ENCODE data around the gene ALDH1L2.

ALDH1L2 gene

DNA sequence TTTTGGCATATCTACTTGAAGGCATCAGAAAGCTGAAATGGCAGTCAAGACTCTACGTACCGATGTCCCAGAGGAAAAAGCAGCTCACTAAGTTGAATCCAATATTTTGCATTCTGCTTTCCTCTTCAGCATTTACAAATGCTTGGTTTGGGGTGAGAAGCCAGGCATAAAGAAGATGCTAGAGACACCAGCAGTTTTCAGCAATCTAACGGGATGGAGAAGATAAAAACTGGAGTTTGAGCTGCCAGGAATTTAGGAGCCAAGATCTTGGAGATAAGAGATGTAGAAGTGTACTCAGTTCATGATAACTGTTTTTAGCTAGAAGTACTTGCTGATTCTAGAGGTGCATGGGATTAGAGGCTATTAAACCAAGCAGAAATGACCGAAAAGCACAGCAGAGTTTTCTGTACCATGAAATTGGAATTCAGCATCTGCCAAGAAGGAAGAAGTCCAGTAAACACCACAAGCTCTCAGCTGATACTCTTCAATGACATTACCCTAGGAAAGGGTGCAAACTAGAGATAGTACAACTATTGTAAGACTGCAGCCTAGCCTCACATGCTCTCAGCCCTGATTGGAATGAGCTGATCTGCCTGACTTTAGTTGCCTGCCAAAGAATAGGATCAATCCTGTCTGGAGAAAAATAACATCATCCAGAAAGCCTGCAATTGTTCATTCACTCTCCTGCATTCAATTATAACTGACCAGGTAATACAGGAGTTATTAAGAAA is 7.4 kb upstream of the ALDH1L2 start:
- H2AFZ ChIP-seq (ENCODE audit: low read length): no peak overlapping the region
- H3K4me1 ChIP-seq (ENCODE audit: insufficient read depth, low read length, severe bottlenecking): no peaks in the 10 kb centered on the region
- H3K27ac ChIP-seq (ENCODE audit: low read depth, low read length, poor library complexity, severe bottlenecking): no peak overlapping the region
- no peaks in the 10 kb centered on the region for H3K36me3 ChIP-seq (ENCODE audit: insufficient read depth, low read length)
- H3F3A ChIP-seq (ENCODE audit: insufficient read depth, low read length): no peaks in the 10 kb centered on the region
- H3K9me3 ChIP-seq (ENCODE audit: low read length): no peaks in the 10 kb centered on the region
- TF ChIP-seq, protein P1, sequence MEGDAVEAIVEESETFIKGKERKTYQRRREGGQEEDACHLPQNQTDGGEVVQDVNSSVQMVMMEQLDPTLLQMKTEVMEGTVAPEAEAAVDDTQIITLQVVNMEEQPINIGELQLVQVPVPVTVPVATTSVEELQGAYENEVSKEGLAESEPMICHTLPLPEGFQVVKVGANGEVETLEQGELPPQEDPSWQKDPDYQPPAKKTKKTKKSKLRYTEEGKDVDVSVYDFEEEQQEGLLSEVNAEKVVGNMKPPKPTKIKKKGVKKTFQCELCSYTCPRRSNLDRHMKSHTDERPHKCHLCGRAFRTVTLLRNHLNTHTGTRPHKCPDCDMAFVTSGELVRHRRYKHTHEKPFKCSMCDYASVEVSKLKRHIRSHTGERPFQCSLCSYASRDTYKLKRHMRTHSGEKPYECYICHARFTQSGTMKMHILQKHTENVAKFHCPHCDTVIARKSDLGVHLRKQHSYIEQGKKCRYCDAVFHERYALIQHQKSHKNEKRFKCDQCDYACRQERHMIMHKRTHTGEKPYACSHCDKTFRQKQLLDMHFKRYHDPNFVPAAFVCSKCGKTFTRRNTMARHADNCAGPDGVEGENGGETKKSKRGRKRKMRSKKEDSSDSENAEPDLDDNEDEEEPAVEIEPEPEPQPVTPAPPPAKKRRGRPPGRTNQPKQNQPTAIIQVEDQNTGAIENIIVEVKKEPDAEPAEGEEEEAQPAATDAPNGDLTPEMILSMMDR (IDR thresholded peaks at IDR 0.05; ENCODE audit: low read length): no peak
- no peak for TF ChIP-seq EZH2 (IDR thresholded peaks at IDR 0.05; ENCODE audit: borderline replicate concordance, low read length)
- no peak overlapping the region for H3K4me2 ChIP-seq (ENCODE audit: low read length)
- H3K4me3 ChIP-seq (ENCODE audit: low read depth, low read length, poor library complexity, severe bottlenecking): no peak overlapping the region
- no peak overlapping the region for H3K9ac ChIP-seq (ENCODE audit: low read length)
- H3K9me2 ChIP-seq (ENCODE audit: low read depth, low read length): no peaks in the 10 kb centered on the region
- no peaks in the 10 kb centered on the region for H4K20me1 ChIP-seq (ENCODE audit: insufficient read depth, low read length)
- no peaks in the 10 kb centered on the region for H3K27me3 ChIP-seq (ENCODE audit: insufficient read depth, low read length)
- no peaks in the 10 kb centered on the region for H3K79me2 ChIP-seq (ENCODE audit: insufficient read depth, low read length)

DNA sequence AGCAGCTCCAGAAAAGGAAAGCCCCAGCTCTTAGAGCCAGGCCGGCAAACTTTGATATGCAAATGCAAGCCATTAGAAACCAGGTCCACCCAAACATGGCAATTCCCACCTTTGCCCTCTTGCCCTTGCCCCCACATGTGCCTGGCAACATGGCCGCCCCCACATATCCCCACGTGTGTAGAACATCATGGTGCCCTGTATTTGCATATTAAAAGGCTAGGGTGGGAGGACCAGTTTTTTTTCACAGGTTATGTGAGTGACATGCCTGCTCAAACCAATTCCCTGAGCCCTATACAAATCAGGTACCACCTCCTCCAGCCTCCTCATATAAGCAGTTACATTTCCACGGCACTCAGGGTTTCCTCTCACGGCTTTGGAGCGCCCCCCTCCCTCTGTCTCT is 6.1 kb upstream of the ALDH1L2 start:
- Histone ChIP-seq H3K4me3 (ENCODE audit: low read depth, low read length, poor library complexity, severe bottlenecking) (no peak overlapping the region), H3K27me3 (ENCODE audit: insufficient read depth, low read length) (no peaks in the 10 kb centered on the region), H3K9me2 (ENCODE audit: low read depth, low read length) (no peaks in the 10 kb centered on the region), H3K27ac (ENCODE audit: low read depth, low read length, poor library complexity, severe bottlenecking) (no peak overlapping the region), H3K4me2 (ENCODE audit: low read length) (no peak overlapping the region), H3K36me3 (ENCODE audit: insufficient read depth, low read length) (no peaks in the 10 kb centered on the region), H3K9me3 (ENCODE audit: low read length) (no peaks in the 10 kb centered on the region), H2AFZ (ENCODE audit: low read length) (no peak overlapping the region), H3K79me2 (ENCODE audit: insufficient read depth, low read length) (no peaks in the 10 kb centered on the region), H3F3A (ENCODE audit: insufficient read depth, low read length) (no peaks in the 10 kb centered on the region), H3K9ac (ENCODE audit: low read length) (no peak overlapping the region), H3K4me1 (ENCODE audit: insufficient read depth, low read length, severe bottlenecking) (no peaks in the 10 kb centered on the region), H4K20me1 (ENCODE audit: insufficient read depth, low read length) (no peaks in the 10 kb centered on the region)
- TF ChIP-seq, protein P1 (IDR thresholded peaks at IDR 0.05; ENCODE audit: low read length): no peak
- no peak for TF ChIP-seq EZH2 (IDR thresholded peaks at IDR 0.05; ENCODE audit: borderline replicate concordance, low read length)

DNA sequence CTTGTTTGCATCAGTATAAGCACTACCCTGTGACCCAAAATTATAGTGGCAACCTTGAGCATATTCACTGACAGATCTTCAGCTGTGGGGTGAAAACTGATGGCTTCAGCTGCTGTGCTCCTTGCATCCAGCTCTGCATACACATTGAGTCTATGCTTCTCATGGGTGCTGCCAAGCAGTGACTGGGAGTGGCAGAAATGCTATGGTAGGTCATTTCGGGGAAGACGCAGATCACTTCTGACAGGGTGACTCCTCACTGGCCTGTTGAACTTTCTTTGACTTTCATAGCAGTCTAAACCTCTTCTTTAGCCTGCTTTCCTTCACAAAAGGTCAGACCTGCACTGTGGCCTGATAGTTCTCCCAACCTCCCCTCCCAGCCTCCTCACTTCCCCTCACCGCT is 5.6 kb upstream of the ALDH1L2 start:
- Histone ChIP-seq H3K9me2 (ENCODE audit: low read depth, low read length) (no peaks in the 10 kb centered on the region), H3F3A (ENCODE audit: insufficient read depth, low read length) (no peaks in the 10 kb centered on the region), H3K4me2 (ENCODE audit: low read length) (no peak overlapping the region), H3K27ac (ENCODE audit: low read depth, low read length, poor library complexity, severe bottlenecking) (no peak overlapping the region), H3K27me3 (ENCODE audit: insufficient read depth, low read length) (no peaks in the 10 kb centered on the region), H2AFZ (ENCODE audit: low read length) (no peak overlapping the region), H3K79me2 (ENCODE audit: insufficient read depth, low read length) (no peaks in the 10 kb centered on the region), H3K4me1 (ENCODE audit: insufficient read depth, low read length, severe bottlenecking) (no peaks in the 10 kb centered on the region), H3K4me3 (ENCODE audit: low read depth, low read length, poor library complexity, severe bottlenecking) (no peak overlapping the region), H4K20me1 (ENCODE audit: insufficient read depth, low read length) (no peaks in the 10 kb centered on the region), H3K9me3 (ENCODE audit: low read length) (no peaks in the 10 kb centered on the region), H3K36me3 (ENCODE audit: insufficient read depth, low read length) (no peaks in the 10 kb centered on the region), H3K9ac (ENCODE audit: low read length) (no peak overlapping the region)
- TF ChIP-seq EZH2 (IDR thresholded peaks at IDR 0.05; ENCODE audit: borderline replicate concordance, low read length): no peak
- TF ChIP-seq, protein P1 (IDR thresholded peaks at IDR 0.05; ENCODE audit: low read length): no peak
